CD4-positive, alpha-beta T cell (primary cell): ENCODE measurements around the gene IKZF1. TPM values are rescaled to one million over a fixed set of nuclear protein-coding genes. Genes with fewer than 3 reads are reported as not detected.
A peak's percentile ranks its signal among the peaks of the same experiment; 100 is the strongest.

Experiments used
- ATAC-seq: fragments of 200-7000 bp; cut with Tn5 transposase; one replicate; pipeline ENCODE4 v1.10.0; 2022; ENCODE audit warnings: mild to moderate bottlenecking; ENCODE audit not compliant: poor library complexity
- CTCF ChIA-PET: fragments of 350-600 bp; sonication (Branson Sonifier 250); formaldehyde crosslinking; loops from one replicate; lab custom pipeline; 2021; ENCODE audit warnings: antibody characterized with exemption, inconsistent platforms; lab: Charles Lee
- POLR2A ChIA-PET: fragments of 350-600 bp; sonication (Branson Sonifier 250); formaldehyde crosslinking; loops from one replicate; lab custom pipeline; 2021; ENCODE audit warnings: antibody characterized with exemption, inconsistent platforms; lab: Charles Lee
- DNase-seq, 14 experiments: peaks; one replicate each; pipeline ENCODE4 v3.0.0-alpha.2; 2013 to 2020; ENCODE audit warnings: mixed read lengths in 2 of 14
- H3K27ac ChIP-seq, 2 donors: one replicate each; pipeline versions ENCODE4 v1.5.1 to v1.7.0; 2013; ENCODE audit warnings: low read length in 2 of 2, low read depth in 1 of 2, mild to moderate bottlenecking in 1 of 2
- H3K27me3 ChIP-seq, 2 experiments: 1 replicate in 1 of 2; 2 replicates in 1 of 2; pipeline versions ENCODE4 v1.6.1 to v1.7.0; 2013; ENCODE audit warnings: low read length in 2 of 2, control low read depth in 1 of 2, mild to moderate bottlenecking in 1 of 2, moderate library complexity in 1 of 2; ENCODE audit not compliant: insufficient read depth in 2 of 2, control insufficient read depth in 1 of 2
- H3K36me3 ChIP-seq: one replicate; pipeline ENCODE4 v1.6.1; 2013; ENCODE audit warnings: low read length, control low read depth; ENCODE audit not compliant: insufficient read depth
- H3K4me1 ChIP-seq: one replicate; pipeline ENCODE4 v1.6.1; 2013; ENCODE audit warnings: low read length, control low read depth; ENCODE audit not compliant: insufficient read depth
- H3K4me3 ChIP-seq: one replicate; pipeline ENCODE4 v1.5.1; 2013; ENCODE audit warnings: mild to moderate bottlenecking, low read length, moderate library complexity
- H3K9me3 ChIP-seq, 2 experiments: 1 replicate in 1 of 2; 2 replicates in 1 of 2; pipeline versions ENCODE4 v1.6.1 to v1.7.0; 2013; ENCODE audit warnings: low read length in 2 of 2, mild to moderate bottlenecking in 2 of 2, control low read depth in 1 of 2, moderate library complexity in 1 of 2; ENCODE audit not compliant: control insufficient read depth in 1 of 2, insufficient read depth in 1 of 2
- H3K27ac Mint-ChIP-seq: one replicate; pipeline ENCODE4 v1.8.0; 2020; ENCODE audit warnings: mixed read lengths
- H3K27me3 Mint-ChIP-seq: one replicate; pipeline ENCODE4 v1.8.0; 2021; ENCODE audit warnings: mixed read lengths
- H3K36me3 Mint-ChIP-seq: one replicate; pipeline ENCODE4 v1.8.0; 2021; ENCODE audit warnings: low read depth, mixed read lengths
- H3K4me1 Mint-ChIP-seq: one replicate; pipeline ENCODE4 v1.8.0; 2021; ENCODE audit warnings: low read depth, mixed read lengths
- H3K4me3 Mint-ChIP-seq: one replicate; pipeline ENCODE4 v1.8.0; 2020; ENCODE audit warnings: mild to moderate bottlenecking, mixed read lengths
- H3K9me3 Mint-ChIP-seq: one replicate; pipeline ENCODE4 v1.8.0; 2020; ENCODE audit warnings: mixed read lengths
- intact Hi-C, 2 experiments: fragments of 100-400 bp; cut with DNase I in 1 of 2; cut with micrococcal nuclease in 1 of 2; formaldehyde crosslinking; loops; one replicate each; pipeline versions ENCODE4 v1.15.1 to v1.9.0; 2023 to 2025; cut with DNase I, micrococcal nuclease
- total RNA-seq, 174 experiments: library from RNA in 2 of 174; stranded (reverse) in 2 of 174; gene quantifications; one replicate each; pipeline ENCODE4 v1.2.3 and lab custom pipeline; 2021 to 2026
- TF ChIP-seq, protein P1 (sequence below): fragments of 200-600 bp; IDR thresholded peaks from one replicate; pipeline ENCODE4 v1.8.0; 2022; ENCODE audit warnings: antibody characterized with exemption, mild to moderate bottlenecking

Gene IKZF1
- total RNA-seq, 2 experiments from 2014 or later, result 297 to 300 TPM

DNA sequence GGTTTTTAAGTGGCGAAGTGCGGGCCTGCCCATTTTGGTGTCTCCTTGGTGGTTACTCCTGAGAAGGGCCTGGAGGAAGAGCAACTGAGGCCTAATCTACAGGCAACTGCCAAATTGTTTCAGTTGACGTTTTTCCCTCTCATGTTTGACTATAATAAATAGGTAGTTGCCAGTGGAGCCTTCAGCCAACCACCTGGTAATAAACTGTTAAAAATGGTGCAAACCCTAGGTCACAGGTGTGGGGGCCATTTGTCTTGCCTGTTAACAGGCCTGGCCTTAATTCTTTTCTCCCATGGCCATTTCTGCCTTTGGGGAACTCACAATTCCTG lies 3.7 kb downstream of the IKZF1 start:
- no peak overlapping the region for H3K27ac Mint-ChIP-seq
- peaks cover 62% of the 10 kb centered on the region for H3K4me1 Mint-ChIP-seq
- peaks cover 35% of the 10 kb centered on the region for H3K4me1 ChIP-seq
- no peaks in the 10 kb centered on the region for H3K27me3 Mint-ChIP-seq
- ChIA-PET CTCF (interaction anchor here (1.5 to 8.4 kb wide), 8 partner anchors 10 to 103 kb away, joined by 3 to 70 read pairs (median 12); no protein-coding TSS in a partner anchor), POLR2A (interaction anchor here (1.0 to 32.3 kb wide), 10 partner anchors 12 to 103 kb away, joined by 3 to 2111 read pairs (median 84); no protein-coding TSS in a partner anchor)
- no peaks in the 10 kb centered on the region for H3K9me3 ChIP-seq
- peak overlapping the region; percentile 67 to 93 for H3K27ac ChIP-seq
- peak overlapping the region; percentile 87 for H3K4me3 ChIP-seq
- ATAC-seq (no peak), DNase-seq (peak in 2 of 14 experiments; percentile 24 to 34)
- H3K36me3 Mint-ChIP-seq, result peaks cover 79% of the 10 kb centered on the region
- H3K9me3 Mint-ChIP-seq, result no peaks in the 10 kb centered on the region
- intact Hi-C loops, result no loop called here
- peak overlapping the region; percentile 100 for H3K4me3 Mint-ChIP-seq
- H3K27me3 ChIP-seq, result no peaks in the 10 kb centered on the region
- TF ChIP-seq, protein P1, sequence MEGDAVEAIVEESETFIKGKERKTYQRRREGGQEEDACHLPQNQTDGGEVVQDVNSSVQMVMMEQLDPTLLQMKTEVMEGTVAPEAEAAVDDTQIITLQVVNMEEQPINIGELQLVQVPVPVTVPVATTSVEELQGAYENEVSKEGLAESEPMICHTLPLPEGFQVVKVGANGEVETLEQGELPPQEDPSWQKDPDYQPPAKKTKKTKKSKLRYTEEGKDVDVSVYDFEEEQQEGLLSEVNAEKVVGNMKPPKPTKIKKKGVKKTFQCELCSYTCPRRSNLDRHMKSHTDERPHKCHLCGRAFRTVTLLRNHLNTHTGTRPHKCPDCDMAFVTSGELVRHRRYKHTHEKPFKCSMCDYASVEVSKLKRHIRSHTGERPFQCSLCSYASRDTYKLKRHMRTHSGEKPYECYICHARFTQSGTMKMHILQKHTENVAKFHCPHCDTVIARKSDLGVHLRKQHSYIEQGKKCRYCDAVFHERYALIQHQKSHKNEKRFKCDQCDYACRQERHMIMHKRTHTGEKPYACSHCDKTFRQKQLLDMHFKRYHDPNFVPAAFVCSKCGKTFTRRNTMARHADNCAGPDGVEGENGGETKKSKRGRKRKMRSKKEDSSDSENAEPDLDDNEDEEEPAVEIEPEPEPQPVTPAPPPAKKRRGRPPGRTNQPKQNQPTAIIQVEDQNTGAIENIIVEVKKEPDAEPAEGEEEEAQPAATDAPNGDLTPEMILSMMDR, result no peak
- peaks cover 11% of the 10 kb centered on the region for H3K36me3 ChIP-seq

DNA sequence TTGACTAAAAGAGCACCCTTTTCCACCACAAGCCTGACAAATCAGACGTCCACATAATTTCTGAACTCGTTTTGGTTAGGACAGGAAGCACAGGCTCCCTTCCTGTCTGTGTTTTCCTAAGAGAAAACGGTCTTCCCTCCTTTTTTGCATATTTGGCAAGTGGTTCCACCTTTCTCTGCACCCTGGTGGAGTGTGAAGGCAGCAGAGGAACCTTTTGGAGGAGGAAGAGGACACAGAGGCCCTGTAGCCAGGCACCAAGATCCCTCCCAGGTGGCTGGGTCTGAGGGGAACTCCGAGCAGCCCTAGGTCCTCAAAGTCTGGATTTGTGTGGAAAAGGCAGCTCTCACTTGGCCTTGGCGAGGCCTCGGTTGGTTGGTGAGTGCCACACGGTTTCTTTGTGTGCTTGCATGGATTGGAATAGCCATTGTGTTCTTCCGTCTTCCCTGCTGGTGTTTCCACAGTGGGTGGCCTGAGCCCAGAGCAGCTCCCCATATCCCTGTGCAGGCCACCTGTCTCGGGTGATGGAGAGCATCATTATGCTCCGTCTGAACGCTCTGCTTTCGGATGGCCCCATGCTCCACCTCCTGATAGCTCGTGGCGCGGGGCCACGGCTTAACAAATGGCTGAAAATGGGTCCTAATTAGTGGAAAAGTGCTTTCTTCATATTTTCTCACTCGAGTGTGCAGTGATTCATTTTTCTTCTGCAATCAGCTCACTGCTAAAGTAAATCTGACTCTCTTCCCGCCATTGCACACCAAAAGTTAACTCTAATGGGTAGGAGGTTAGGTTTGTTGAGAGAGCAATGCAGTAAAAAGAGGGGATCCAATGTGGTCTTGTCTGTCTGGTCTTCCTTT lies 4.2 kb downstream of the IKZF1 start:
- TF ChIP-seq, protein P1, result no peak
- intact Hi-C loops, result no loop called here
- DNase-seq, result peak in 6 of 14 experiments; percentile 41 to 54 (median 52)
- Histone ChIP-seq H3K9me3 (no peaks in the 10 kb centered on the region), H3K27me3 (no peaks in the 10 kb centered on the region), H3K27ac (peak overlapping the region; percentile 67 to 93), H3K4me3 (peak overlapping the region; percentile 87), H3K36me3 (peaks cover 11% of the 10 kb centered on the region), H3K4me1 (peaks cover 36% of the 10 kb centered on the region)
- Mint-ChIP-seq H3K36me3 (peaks cover 83% of the 10 kb centered on the region), H3K4me3 (peak overlapping the region; percentile 100), H3K4me1 (peaks cover 65% of the 10 kb centered on the region), H3K9me3 (no peaks in the 10 kb centered on the region), H3K27ac (no peak overlapping the region), H3K27me3 (no peaks in the 10 kb centered on the region)
- CTCF ChIA-PET, result interaction anchor here (0.9 to 8.4 kb wide), 4 partner anchors 10 to 103 kb away, joined by 3 to 70 read pairs (median 25); no protein-coding TSS in a partner anchor
- ATAC-seq, result no peak
- POLR2A ChIA-PET, result interaction anchor here (0.7 to 32.3 kb wide), 10 partner anchors 12 to 240 kb away, joined by 3 to 2111 read pairs (median 84); no protein-coding TSS in a partner anchor

DNA sequence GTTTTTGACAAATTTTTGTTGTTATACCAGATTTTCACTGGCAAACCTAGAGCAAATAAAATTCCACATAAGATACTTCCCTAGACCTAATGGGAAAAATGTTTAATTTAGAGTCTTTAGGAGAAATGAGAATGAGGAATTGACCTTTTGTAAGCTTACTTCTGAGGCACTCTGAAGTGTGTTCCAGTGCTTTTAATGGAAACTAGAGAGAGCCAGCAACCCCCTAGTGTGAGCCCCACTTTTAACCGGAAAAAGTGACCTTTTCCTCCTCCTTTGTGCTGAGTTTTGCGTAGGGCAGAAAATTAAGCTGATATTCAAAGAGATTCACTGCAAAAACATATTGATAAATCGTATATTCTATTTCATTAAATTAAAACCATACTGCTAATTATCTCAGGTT lies 5.2 kb downstream of the IKZF1 start:
- H3K36me3 ChIP-seq, result peaks cover 16% of the 10 kb centered on the region
- H3K27ac ChIP-seq, result peak overlapping the region; percentile 67 to 93
- intact Hi-C loops, result no loop called here
- Mint-ChIP-seq H3K27me3 (no peaks in the 10 kb centered on the region), H3K4me1 (peaks cover 75% of the 10 kb centered on the region), H3K27ac (no peak overlapping the region), H3K36me3 (peaks cover 91% of the 10 kb centered on the region), H3K9me3 (no peaks in the 10 kb centered on the region), H3K4me3 (peak overlapping the region; percentile 100)
- POLR2A ChIA-PET, result interaction anchor here (0.6 to 32.3 kb wide), 13 partner anchors 11 to 154 kb away, joined by 3 to 2111 read pairs (median 7); no protein-coding TSS in a partner anchor
- ATAC-seq (no peak), DNase-seq (peak in 2 of 14 experiments; percentile 23 to 46)
- peaks cover 45% of the 10 kb centered on the region for H3K4me1 ChIP-seq
- no peaks in the 10 kb centered on the region for H3K27me3 ChIP-seq
- peak overlapping the region; percentile 87 for H3K4me3 ChIP-seq
- CTCF ChIA-PET, result interaction anchor here (0.9 to 8.4 kb wide), 5 partner anchors 9 to 104 kb away, joined by 3 to 70 read pairs (median 5); no protein-coding TSS in a partner anchor
- no peaks in the 10 kb centered on the region for H3K9me3 ChIP-seq
- TF ChIP-seq, protein P1, result no peak
